GM12878 (cell line): Measurements from ENCODE around the gene PALMD. TPM values are rescaled to one million over a fixed set of nuclear protein-coding genes. Genes with fewer than 3 reads are reported as not detected.

Experiments
- ATAC-seq: fragments of 200-7000 bp; cut with Tn5 transposase; 3 replicates; pipeline ENCODE4 v1.9.1; 2020; ENCODE audit warnings: mild to moderate bottlenecking, moderate library complexity
- BruUV-seq: library from RNA; stranded (reverse); fragments of 400-500 nt; replicated peaks from 2 replicates; lab custom pipeline; 2021; lab: Mats Ljungman, UMichigan
- CTCF ChIA-PET: fragments of 300-600 bp; sonication (Branson Sonifier 250); formaldehyde crosslinking; extraction: SDS; loops from one replicate; lab custom pipeline; 2021; ENCODE audit warnings: inconsistent platforms; lab: Yijun Ruan, JAX
- POLR2A ChIA-PET: fragments of 350-600 bp; formaldehyde crosslinking; extraction: SDS; loops from one replicate; lab custom pipeline; 2021; ENCODE audit warnings: inconsistent platforms; lab: Charles Lee
- RAD21 ChIA-PET: fragments of 300-600 bp; sonication (Branson Sonifier 250); formaldehyde crosslinking; loops from one replicate; lab custom pipeline; 2023; ENCODE audit warnings: antibody characterized with exemption; ENCODE audit not compliant: unreplicated experiment; lab: Charles Lee
- SMC1A ChIA-PET: fragments of 300-600 bp; sonication (Branson Sonifier 250); formaldehyde crosslinking; loops from one replicate; lab custom pipeline; 2023; ENCODE audit not compliant: unreplicated experiment, uncharacterized antibody; lab: Charles Lee
- DNase-seq: peaks from one replicate; pipeline ENCODE4 v3.0.0-alpha.2; 2011; ENCODE audit warnings: low read depth, low spot score
- FAIRE-seq: peaks from 3 replicates; lab custom pipeline; 2011; peaks lifted over from hg19 to GRCh38; lab: Jason Lieb, UNC
- H2AFZ ChIP-seq: 2 replicates; pipeline ENCODE4 v1.6.0; 2011; ENCODE audit warnings: low read depth, low read length, control low read depth; ENCODE audit not compliant: control insufficient read depth
- H3K27ac ChIP-seq: 2 replicates; pipeline ENCODE4 v1.5.1; 2011; ENCODE audit warnings: control low read depth; ENCODE audit not compliant: control insufficient read depth, insufficient read depth
- H3K27me3 ChIP-seq, 2 experiments: replicated peaks in 1 of 2; 2 replicates each; pipeline versions ENCODE4 v1.6.0 to v1.6.1; 2011; ENCODE audit warnings: low read length in 1 of 2; ENCODE audit not compliant: control insufficient read depth in 2 of 2, insufficient read depth in 2 of 2
- H3K36me3 ChIP-seq, 2 experiments: 2 replicates each; pipeline ENCODE4 v1.5.1; 2011; ENCODE audit warnings: low read length in 1 of 2; ENCODE audit not compliant: control insufficient read depth in 2 of 2, insufficient read depth in 2 of 2
- H3K4me1 ChIP-seq: 2 replicates; pipeline ENCODE4 v1.6.1; 2011; ENCODE audit warnings: mild to moderate bottlenecking, low read length, moderate library complexity, mixed read lengths; ENCODE audit not compliant: control insufficient read depth, insufficient read depth
- H3K4me2 ChIP-seq: 2 replicates; pipeline ENCODE4 v1.6.0; 2011; ENCODE audit warnings: control low read depth; ENCODE audit not compliant: control insufficient read depth, insufficient read depth
- H3K4me3 ChIP-seq: fragments of 200-600 bp; sonication (generic); 2 replicates; pipeline ENCODE4 v1.5.1; 2016
- H3K79me2 ChIP-seq: 2 replicates; pipeline ENCODE4 v1.6.0; 2011; ENCODE audit warnings: low read length; ENCODE audit not compliant: control insufficient read depth, insufficient read depth
- H3K9ac ChIP-seq: 2 replicates; pipeline ENCODE4 v1.8.0; 2011; ENCODE audit warnings: low read length, control low read depth, mixed read lengths; ENCODE audit not compliant: control insufficient read depth, insufficient read depth
- H3K9me3 ChIP-seq: replicated peaks from 3 replicates; pipeline ENCODE4 v1.5.1; 2011; ENCODE audit warnings: mild to moderate bottlenecking, low read length; ENCODE audit not compliant: control insufficient read depth, insufficient read depth
- H4K20me1 ChIP-seq: 2 replicates; pipeline ENCODE4 v1.6.0; 2011; ENCODE audit not compliant: control insufficient read depth, insufficient read depth
- BCL11A ChIP-seq: IDR thresholded peaks from 2 replicates; pipeline ENCODE4 v1.6.1; 2011; ENCODE audit warnings: low read depth, low read length
- BMI1 ChIP-seq: fragments of 450-650 bp; IDR thresholded peaks from 2 replicates; pipeline ENCODE4 v1.6.1; 2016; ENCODE audit warnings: mild to moderate bottlenecking, moderate library complexity, borderline replicate concordance
- CEBPB ChIP-seq, 2 experiments: fragments of 150-350 bp in 1 of 2; IDR thresholded peaks; 2 replicates each; pipeline ENCODE4 v1.6.1; 2012 to 2014; ENCODE audit warnings: low read depth in 2 of 2, low read length in 2 of 2, borderline replicate concordance in 1 of 2, inconsistent platforms in 1 of 2
- MEF2A ChIP-seq: IDR thresholded peaks from 2 replicates; pipeline ENCODE4 v1.6.1; 2011; ENCODE audit warnings: low read depth, mild to moderate bottlenecking, low read length, moderate library complexity; ENCODE audit not compliant: insufficient read depth
- MTA2 ChIP-seq: fragments of 450-650 bp; IDR thresholded peaks from 2 replicates; pipeline ENCODE4 v1.6.1; 2016; ENCODE audit warnings: low read depth, mild to moderate bottlenecking, moderate library complexity
- NFXL1 ChIP-seq: fragments of 450-650 bp; IDR thresholded peaks from 2 replicates; pipeline ENCODE4 v1.6.1; 2017; ENCODE audit warnings: antibody characterized with exemption, mild to moderate bottlenecking, borderline replicate concordance
- NFYA ChIP-seq: IDR thresholded peaks from 2 replicates; pipeline ENCODE4 v1.6.1; 2011; ENCODE audit warnings: low read depth, mild to moderate bottlenecking, low read length, improper control_type of control experiment, borderline replicate concordance
- NR2C1 ChIP-seq: fragments of 450-650 bp; IDR thresholded peaks from 2 replicates; pipeline ENCODE4 v1.6.1; 2017; ENCODE audit warnings: antibody characterized with exemption, mild to moderate bottlenecking, moderate library complexity
- SIN3A ChIP-seq: IDR thresholded peaks from 2 replicates; pipeline ENCODE4 v1.6.1; 2012; ENCODE audit warnings: low read depth, low read length, improper control_type of control experiment
- SMARCA5 ChIP-seq: fragments of 450-650 bp; IDR thresholded peaks from 2 replicates; pipeline ENCODE4 v1.6.1; 2017; ENCODE audit warnings: mild to moderate bottlenecking
- STAT1 ChIP-seq: fragments of 450-650 bp; conservative IDR thresholded peaks from 2 replicates; pipeline ENCODE4 v1.6.1; 2014; ENCODE audit warnings: antibody characterized with exemption, mild to moderate bottlenecking
- STAT3 ChIP-seq: IDR thresholded peaks from 2 replicates; pipeline ENCODE4 v1.6.1; 2011; ENCODE audit warnings: low read depth, low read length, improper control_type of control experiment
- YY1 ChIP-seq: IDR thresholded peaks from 2 replicates; pipeline ENCODE4 v1.6.1; 2011; ENCODE audit warnings: low read depth, mild to moderate bottlenecking, low read length
- ZZZ3 ChIP-seq: IDR thresholded peaks from 2 replicates; pipeline ENCODE4 v1.6.1; 2011; ENCODE audit warnings: low read depth; ENCODE audit not compliant: control insufficient read depth, insufficient read length
- WGBS: methylation state at CpG from one replicate; pipeline ENCODE4 v1.1.6; 2016; ENCODE audit warnings: low lambda C conversion rate; ENCODE audit not compliant: insufficient replicate concordance, insufficient coverage; ENCODE audit errors: missing lambda C conversion rate; 5-methylcytosine and 5-hydroxymethylcytosine counted together
- in situ Hi-C: fragments of 300-500 bp; cut with MboI; formaldehyde crosslinking; loops from 9 replicates; pipeline ENCODE4 v1.14.3; 2018; ENCODE audit warnings: mixed read lengths
- intact Hi-C: fragments of 100-400 bp; cut with micrococcal nuclease; formaldehyde crosslinking; loops from one replicate; pipeline ENCODE4 v1.14.2; 2022; ENCODE audit not compliant: unreplicated experiment
- polyA plus RNA-seq, 11 experiments: library from polyadenylated mRNA; depleted of rRNA in 4 of 11; unstranded in 6 of 11; stranded (reverse) in 5 of 11; fragments of >200 nt; fragmentation: Nextera tagmentation in 4 of 11; fragmentation: Illumina TruSeq in 1 of 11; extraction: Ambion mirVana in 4 of 11; extraction: Trizol in 1 of 11; gene quantifications; 1 replicate in 1 of 11; 2 replicates in 10 of 11; pipeline versions ENCODE4 v1.2.1 to v1.2.3, GENCODE V29; 2011 to 2016; ENCODE audit warnings: inconsistent platforms in 2 of 11, missing spikeins in 2 of 11, low read depth in 1 of 11
- total RNA-seq, 4 experiments: library from RNA; depleted of rRNA in 3 of 4; stranded (reverse); fragments of >200 nt in 3 of 4; fragmentation: Illumina TruSeq in 1 of 4; extraction: Trizol in 1 of 4; gene quantifications; 2 replicates each; pipeline versions ENCODE4 v1.2.1 to v1.2.3, GENCODE V29; 2013 to 2021
- TF ChIP-seq, protein P1 (sequence below): IDR thresholded peaks from 2 replicates; pipeline ENCODE4 v1.6.1; 2012; ENCODE audit warnings: improper control_type of control experiment, low read depth, low read length; ENCODE audit not compliant: insufficient replicate concordance
- TF ChIP-seq, protein P2 (sequence below): fragments of 450-650 bp; IDR thresholded peaks from 2 replicates; pipeline ENCODE4 v1.6.1; 2017; ENCODE audit warnings: mild to moderate bottlenecking

Gene PALMD
- total and polyA plus RNA-seq, 10 of the 15 experiments (the other 5 are each of a cell fraction or from before 2014, with no cell fraction given): under 0.01 to 0.09 (median 0.04) TPM; not detected in 4

DNA sequence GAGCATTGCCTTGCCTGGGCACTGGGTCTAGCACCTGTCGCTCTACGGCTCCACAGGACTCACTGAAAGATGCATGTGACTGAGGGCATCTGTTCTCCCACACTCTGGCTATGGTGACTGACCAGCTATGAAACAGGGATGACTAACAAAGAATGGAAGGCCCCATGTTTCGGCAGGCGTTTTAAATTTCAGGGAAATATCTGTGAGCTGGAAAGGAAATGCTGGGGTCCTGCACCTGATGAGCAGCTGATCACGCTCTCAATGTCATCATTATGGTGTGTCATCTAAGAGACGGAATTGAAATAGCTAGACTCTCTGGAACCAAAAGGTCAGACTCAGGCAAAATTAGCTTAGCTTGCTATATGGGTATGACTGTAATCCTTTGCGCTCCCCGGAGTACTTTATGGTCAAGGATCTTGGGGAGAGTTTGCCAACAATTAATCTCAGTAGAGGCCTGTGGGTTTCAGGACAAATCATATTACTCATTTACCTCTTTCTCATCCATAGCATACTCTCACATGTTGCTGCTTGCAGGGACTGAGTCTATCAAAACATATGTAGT is 24.5 kb upstream of the PALMD start (continued):
- TF ChIP-seq, protein P1, sequence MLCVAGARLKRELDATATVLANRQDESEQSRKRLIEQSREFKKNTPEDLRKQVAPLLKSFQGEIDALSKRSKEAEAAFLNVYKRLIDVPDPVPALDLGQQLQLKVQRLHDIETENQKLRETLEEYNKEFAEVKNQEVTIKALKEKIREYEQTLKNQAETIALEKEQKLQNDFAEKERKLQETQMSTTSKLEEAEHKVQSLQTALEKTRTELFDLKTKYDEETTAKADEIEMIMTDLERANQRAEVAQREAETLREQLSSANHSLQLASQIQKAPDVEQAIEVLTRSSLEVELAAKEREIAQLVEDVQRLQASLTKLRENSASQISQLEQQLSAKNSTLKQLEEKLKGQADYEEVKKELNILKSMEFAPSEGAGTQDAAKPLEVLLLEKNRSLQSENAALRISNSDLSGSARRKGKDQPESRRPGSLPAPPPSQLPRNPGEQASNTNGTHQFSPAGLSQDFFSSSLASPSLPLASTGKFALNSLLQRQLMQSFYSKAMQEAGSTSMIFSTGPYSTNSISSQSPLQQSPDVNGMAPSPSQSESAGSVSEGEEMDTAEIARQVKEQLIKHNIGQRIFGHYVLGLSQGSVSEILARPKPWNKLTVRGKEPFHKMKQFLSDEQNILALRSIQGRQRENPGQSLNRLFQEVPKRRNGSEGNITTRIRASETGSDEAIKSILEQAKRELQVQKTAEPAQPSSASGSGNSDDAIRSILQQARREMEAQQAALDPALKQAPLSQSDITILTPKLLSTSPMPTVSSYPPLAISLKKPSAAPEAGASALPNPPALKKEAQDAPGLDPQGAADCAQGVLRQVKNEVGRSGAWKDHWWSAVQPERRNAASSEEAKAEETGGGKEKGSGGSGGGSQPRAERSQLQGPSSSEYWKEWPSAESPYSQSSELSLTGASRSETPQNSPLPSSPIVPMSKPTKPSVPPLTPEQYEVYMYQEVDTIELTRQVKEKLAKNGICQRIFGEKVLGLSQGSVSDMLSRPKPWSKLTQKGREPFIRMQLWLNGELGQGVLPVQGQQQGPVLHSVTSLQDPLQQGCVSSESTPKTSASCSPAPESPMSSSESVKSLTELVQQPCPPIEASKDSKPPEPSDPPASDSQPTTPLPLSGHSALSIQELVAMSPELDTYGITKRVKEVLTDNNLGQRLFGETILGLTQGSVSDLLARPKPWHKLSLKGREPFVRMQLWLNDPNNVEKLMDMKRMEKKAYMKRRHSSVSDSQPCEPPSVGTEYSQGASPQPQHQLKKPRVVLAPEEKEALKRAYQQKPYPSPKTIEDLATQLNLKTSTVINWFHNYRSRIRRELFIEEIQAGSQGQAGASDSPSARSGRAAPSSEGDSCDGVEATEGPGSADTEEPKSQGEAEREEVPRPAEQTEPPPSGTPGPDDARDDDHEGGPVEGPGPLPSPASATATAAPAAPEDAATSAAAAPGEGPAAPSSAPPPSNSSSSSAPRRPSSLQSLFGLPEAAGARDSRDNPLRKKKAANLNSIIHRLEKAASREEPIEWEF: no peak
- TF ChIP-seq, all 136 proteins: peak for 0

DNA sequence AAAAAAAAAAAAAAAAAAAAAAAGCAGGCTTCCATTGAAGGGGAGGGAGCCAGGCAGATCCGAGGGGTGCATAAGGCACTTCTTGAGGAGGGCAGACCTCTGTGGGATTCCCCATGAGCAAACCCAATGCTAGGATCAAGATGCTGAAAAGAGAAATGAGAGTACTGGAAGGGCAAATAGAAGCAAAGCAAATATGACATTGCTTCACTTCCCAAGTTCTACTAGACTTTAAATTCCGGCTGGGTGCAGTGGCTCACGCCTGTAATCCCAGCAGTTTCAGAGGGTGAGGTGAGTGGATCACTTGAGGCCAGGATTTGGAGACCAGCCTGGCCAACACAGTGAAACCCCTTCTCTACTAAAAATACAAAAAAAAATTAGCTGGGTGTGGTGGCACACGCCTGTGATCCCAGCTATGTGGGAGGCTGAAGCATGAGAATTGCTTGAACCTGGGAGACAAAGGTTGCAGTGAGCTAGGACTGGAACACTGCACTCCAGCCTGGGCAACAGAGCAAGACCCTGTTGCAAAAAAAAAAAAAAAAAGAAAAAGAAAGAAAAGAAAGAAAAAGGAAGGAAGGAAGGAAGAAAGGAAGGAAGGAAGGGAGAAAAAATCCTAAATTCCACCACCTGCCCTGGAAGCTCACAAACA is 23.1 kb upstream of the PALMD start:
- Histone ChIP-seq H3K79me2 (no peaks in the 10 kb centered on the region), H4K20me1 (no peaks in the 10 kb centered on the region), H3K4me3 (no peak overlapping the region), H3K9ac (no peak overlapping the region), H3K9me3 (no peaks in the 10 kb centered on the region), H3K36me3 (no peaks in the 10 kb centered on the region), H3K4me2 (no peak overlapping the region), H3K27me3 (no peaks in the 10 kb centered on the region), H3K27ac (no peak overlapping the region), H2AFZ (no peak overlapping the region), H3K4me1 (no peaks in the 10 kb centered on the region)
- no TSS peak for BruUV-seq
- SMC1A ChIA-PET: interaction anchor here (1.1 to 1.7 kb wide), 2 partner anchors 11 to 12 kb away, joined by 3 to 4 read pairs; no protein-coding TSS in a partner anchor
- POLR2A ChIA-PET: no interaction called here
- in situ Hi-C loops: no loop called here
- no peak for FAIRE-seq
- no peak for ATAC-seq
- no peak for DNase-seq
- RAD21 ChIA-PET: no interaction called here
- 6% methylated on average over 4 of the region's 4 CpGs for WGBS
- intact Hi-C loops: no loop called here
- CTCF ChIA-PET: interaction anchor here (0.7 kb wide), 1 partner anchor 902 kb away, joined by 3 read pairs; no protein-coding TSS in a partner anchor
- TF ChIP-seq STAT3: no peak
- TF ChIP-seq, protein P2, sequence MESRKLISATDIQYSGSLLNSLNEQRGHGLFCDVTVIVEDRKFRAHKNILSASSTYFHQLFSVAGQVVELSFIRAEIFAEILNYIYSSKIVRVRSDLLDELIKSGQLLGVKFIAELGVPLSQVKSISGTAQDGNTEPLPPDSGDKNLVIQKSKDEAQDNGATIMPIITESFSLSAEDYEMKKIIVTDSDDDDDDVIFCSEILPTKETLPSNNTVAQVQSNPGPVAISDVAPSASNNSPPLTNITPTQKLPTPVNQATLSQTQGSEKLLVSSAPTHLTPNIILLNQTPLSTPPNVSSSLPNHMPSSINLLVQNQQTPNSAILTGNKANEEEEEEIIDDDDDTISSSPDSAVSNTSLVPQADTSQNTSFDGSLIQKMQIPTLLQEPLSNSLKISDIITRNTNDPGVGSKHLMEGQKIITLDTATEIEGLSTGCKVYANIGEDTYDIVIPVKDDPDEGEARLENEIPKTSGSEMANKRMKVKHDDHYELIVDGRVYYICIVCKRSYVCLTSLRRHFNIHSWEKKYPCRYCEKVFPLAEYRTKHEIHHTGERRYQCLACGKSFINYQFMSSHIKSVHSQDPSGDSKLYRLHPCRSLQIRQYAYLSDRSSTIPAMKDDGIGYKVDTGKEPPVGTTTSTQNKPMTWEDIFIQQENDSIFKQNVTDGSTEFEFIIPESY: no peak
- TF ChIP-seq STAT1: no peak
- TF ChIP-seq SIN3A: no peak
- no peak for TF ChIP-seq BMI1
- TF ChIP-seq ZZZ3: no peak
- TF ChIP-seq CEBPB (IDR thresholded peaks at IDR 0.05; ENCODE audit: borderline replicate concordance in 1 of 2, low read depth in 2 of 2, low read length in 2 of 2): no peak
- no peak for TF ChIP-seq YY1
- TF ChIP-seq BCL11A: no peak
- TF ChIP-seq NFXL1: no peak
- no peak for TF ChIP-seq MTA2
- TF ChIP-seq NR2C1: no peak
- TF ChIP-seq NFYA: no peak
- no peak for TF ChIP-seq SMARCA5
- no peak for TF ChIP-seq MEF2A
